K562 (cell line): Measurements from ENCODE around the gene SS18. TPM values are rescaled to one million over a fixed set of nuclear protein-coding genes. Genes with fewer than 3 reads are reported as not detected.
A peak's percentile ranks its signal among the peaks of the same experiment; 100 is the strongest.

Experiments used
- ATAC-seq: fragments of 200-7000 bp; cut with Tn5 transposase; 3 replicates; pipeline ENCODE4 v1.9.1; 2020; ENCODE audit warnings: moderate library complexity
- BruUV-seq: library from RNA; stranded (reverse); fragments of 400-500 nt; replicated peaks from 2 replicates; lab custom pipeline; 2021; lab: Mats Ljungman, UMichigan
- CTCF ChIA-PET: fragments of 300-600 bp; formaldehyde crosslinking; extraction: SDS; loops from one replicate; lab custom pipeline; 2021; ENCODE audit warnings: low intra/inter-chr PET ratio; lab: Yijun Ruan, JAX
- POLR2A ChIA-PET: fragments of 300-600, 350-650 bp; sonication (Branson Sonifier 250); formaldehyde crosslinking; extraction: SDS; loops from one replicate; lab custom pipeline; 2021; ENCODE audit warnings: antibody characterized with exemption, inconsistent platforms; lab: Yijun Ruan, JAX
- DNase-seq, 4 experiments: peaks; one replicate each; pipeline versions ENCODE4 v3.0.0 to v3.0.0-alpha.2; 2011 to 2018; ENCODE audit warnings: low spot score in 3 of 4, mixed read lengths in 3 of 4; ENCODE audit errors: extremely low read depth in 1 of 4
- FAIRE-seq: peaks from 2 replicates; lab custom pipeline; 2011; peaks lifted over from hg19 to GRCh38; lab: Jason Lieb, UNC
- H2AFZ ChIP-seq: 2 replicates; pipeline ENCODE4 v1.6.0; 2011; ENCODE audit warnings: low read depth, low read length, control low read depth, inconsistent platforms
- H3K27ac ChIP-seq: fragments of 200-600 bp; 3 replicates; pipeline ENCODE4 v1.8.0; 2011; ENCODE audit warnings: low read depth, mild to moderate bottlenecking, control low read depth, inconsistent platforms, low read length, moderate library complexity, mixed read lengths; ENCODE audit errors: extremely low read depth
- H3K27me3 ChIP-seq, 2 experiments: fragments of 300-600 bp in 1 of 2; 2 replicates in 1 of 2; 3 replicates in 1 of 2; pipeline versions ENCODE4 v1.6.0 to v1.8.0; 2011; ENCODE audit warnings: inconsistent platforms in 2 of 2, low read length in 2 of 2, mild to moderate bottlenecking in 1 of 2, mixed read lengths in 1 of 2, moderate library complexity in 1 of 2; ENCODE audit not compliant: control insufficient read depth in 2 of 2, insufficient read depth in 2 of 2
- H3K36me3 ChIP-seq: fragments of 300-600 bp; 3 replicates; pipeline ENCODE4 v1.8.0; 2011; ENCODE audit warnings: mild to moderate bottlenecking, low read length, inconsistent platforms; ENCODE audit not compliant: control insufficient read depth, insufficient read depth
- H3K4me1 ChIP-seq, 2 experiments: fragments of 200-600 bp in 1 of 2; replicated peaks in 1 of 2; 2 replicates in 1 of 2; 3 replicates in 1 of 2; pipeline versions ENCODE4 v1.5.1 to v1.8.0; 2011; ENCODE audit warnings: inconsistent platforms in 2 of 2, low read length in 2 of 2, mild to moderate bottlenecking in 1 of 2, mixed read lengths in 1 of 2, moderate library complexity in 1 of 2; ENCODE audit not compliant: control insufficient read depth in 2 of 2, insufficient read depth in 2 of 2
- H3K4me2 ChIP-seq: 2 replicates; pipeline ENCODE4 v1.6.1; 2011; ENCODE audit warnings: low read length, control low read depth, inconsistent platforms, mixed read lengths; ENCODE audit not compliant: insufficient read depth
- H3K4me3 ChIP-seq: fragments of 200-600 bp; sonication (generic), shearing (Covaris generic); 2 replicates; pipeline ENCODE4 v1.5.1; 2016; ENCODE audit warnings: control low read depth, inconsistent platforms
- H3K79me2 ChIP-seq: fragments of 200-600 bp; 3 replicates; pipeline ENCODE4 v1.8.0; 2011; ENCODE audit warnings: low read length, inconsistent platforms; ENCODE audit not compliant: control insufficient read depth, insufficient read depth
- H3K9ac ChIP-seq, 2 experiments: 2 replicates each; pipeline versions ENCODE4 v1.6.0 to v1.6.1; 2011; ENCODE audit warnings: low read depth in 2 of 2, low read length in 2 of 2, control low read depth in 1 of 2, inconsistent platforms in 1 of 2, mild to moderate bottlenecking in 1 of 2, mixed read lengths in 1 of 2; ENCODE audit not compliant: insufficient read depth in 1 of 2
- H3K9me1 ChIP-seq: one replicate; pipeline ENCODE4 v1.6.0; 2011; ENCODE audit warnings: inconsistent platforms, mild to moderate bottlenecking, low read length, moderate library complexity; ENCODE audit not compliant: control insufficient read depth, insufficient read depth
- H3K9me3 ChIP-seq: replicated peaks from 2 replicates; pipeline ENCODE4 v1.5.1; 2011; ENCODE audit warnings: low read depth, low read length, inconsistent platforms; ENCODE audit not compliant: control insufficient read depth, insufficient read depth
- H4K20me1 ChIP-seq: replicated peaks from 2 replicates; pipeline ENCODE4 v1.6.1; 2011; ENCODE audit warnings: low read length, inconsistent platforms, mixed read lengths; ENCODE audit not compliant: control insufficient read depth, insufficient read depth
- C11orf30 ChIP-seq: fragments of 450-650 bp; IDR thresholded peaks from 2 replicates; pipeline ENCODE4 v1.6.1; 2016; ENCODE audit warnings: low read depth, mild to moderate bottlenecking
- FOSL1 ChIP-seq: fragments of 200-800 bp; sonication (Bioruptor generic); conservative IDR thresholded peaks from 2 replicates; pipeline ENCODE4 v1.6.1; 2016; ENCODE audit warnings: missing genetic modification characterization, missing compliant biosample characterization
- MAFF ChIP-seq: IDR thresholded peaks from 2 replicates; pipeline ENCODE4 v1.6.1; 2012; ENCODE audit warnings: low read length, improper control_type of control experiment
- MAFK ChIP-seq: IDR thresholded peaks from 2 replicates; pipeline ENCODE4 v1.6.1; 2011; ENCODE audit warnings: low read length, improper control_type of control experiment
- ZNF316 ChIP-seq: fragments of 450-650 bp; IDR thresholded peaks from 2 replicates; pipeline ENCODE4 v1.6.1; 2016
- WGBS: fragments of 100-300 bp; shearing (Covaris generic); methylation state at CpG from one replicate; pipeline ENCODE4 v1.1.6; 2016; ENCODE audit warnings: low coverage, mixed read lengths; ENCODE audit not compliant: insufficient coverage; ENCODE audit errors: missing lambda C conversion rate; 5-methylcytosine and 5-hydroxymethylcytosine counted together
- in situ Hi-C: fragments of 300-500 bp; cut with MboI; formaldehyde crosslinking; loops from 4 replicates; pipeline ENCODE4 v1.15.0; 2018; ENCODE audit warnings: inconsistent platforms, mixed read lengths
- intact Hi-C: fragments of 100-400 bp; cut with micrococcal nuclease; formaldehyde crosslinking; loops from 2 replicates; pipeline ENCODE4 v1.14.2; 2022
- polyA plus RNA-seq, 8 experiments: library from polyadenylated mRNA; depleted of rRNA in 4 of 8; stranded (reverse) in 5 of 8; unstranded in 3 of 8; fragments of >200 nt; fragmentation: Nextera tagmentation in 2 of 8; fragmentation: Illumina TruSeq in 1 of 8; extraction: Ambion mirVana in 2 of 8; extraction: Trizol in 1 of 8; gene quantifications; 2 replicates each; pipeline versions ENCODE4 v1.2.1 to v1.2.3, GENCODE V29; 2011 to 2014; ENCODE audit warnings: inconsistent platforms in 1 of 8, missing spikeins in 1 of 8
- total RNA-seq, 7 experiments: library from RNA; depleted of rRNA in 6 of 7; stranded (reverse); fragments of >200 nt in 6 of 7; fragmentation: Illumina TruSeq in 2 of 7; extraction: Trizol in 2 of 7; gene quantifications; 2 replicates each; pipeline versions ENCODE4 v1.2.1 to v1.2.3, GENCODE V29; 2011 to 2021; ENCODE audit warnings: low replicate concordance in 1 of 7
- TF ChIP-seq, protein P1 (sequence below): fragments of 450-650 bp; formaldehyde crosslinking; conservative IDR thresholded peaks from 2 replicates; pipeline ENCODE4 v1.4.0; 2022; ENCODE audit warnings: mild to moderate bottlenecking, missing genetic modification characterization

Gene SS18
- total and polyA plus RNA-seq, 9 of the 15 experiments (the other 6 are each of a cell fraction or from before 2014, with no cell fraction given), result 30.9 to 190 (median 102) TPM

DNA sequence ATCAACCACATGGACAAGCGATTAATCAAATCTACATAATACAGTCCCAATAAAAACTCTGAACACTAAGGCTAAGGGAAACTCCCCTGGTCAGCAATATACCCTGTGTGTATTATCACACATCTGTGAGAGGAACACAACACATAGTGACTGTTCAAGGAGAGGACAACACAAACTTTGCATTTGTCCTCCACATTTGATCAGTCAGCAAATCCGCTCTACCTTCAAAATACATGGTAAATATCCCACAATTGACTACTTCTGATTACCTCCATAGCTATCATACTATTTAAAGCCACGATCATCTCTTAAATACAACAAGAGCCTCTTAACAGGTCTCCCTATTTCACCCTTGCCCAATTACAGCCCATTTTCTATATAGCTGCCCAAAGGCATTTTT is 45.6 kb downstream of the SS18 start:
- Histone ChIP-seq H2AFZ (no peak overlapping the region), H3K4me1 (no peaks in the 10 kb centered on the region), H3K9me1 (no peaks in the 10 kb centered on the region), H3K36me3 (peaks cover 31% of the 10 kb centered on the region; the same call in 2 of the 3 replicates), H3K4me2 (no peak overlapping the region), H3K9me3 (no peaks in the 10 kb centered on the region), H3K27ac (no peak overlapping the region), H3K79me2 (peaks cover 9% of the 10 kb centered on the region; the same call in 1 of the 3 replicates), H3K27me3 (no peaks in the 10 kb centered on the region), H4K20me1 (no peaks in the 10 kb centered on the region), H3K4me3 (no peak overlapping the region), H3K9ac (no peak overlapping the region)
- CTCF ChIA-PET, result no interaction called here
- in situ Hi-C loops (no loop called here), intact Hi-C loops (no loop called here)
- WGBS, result 94% methylated on average over 3 of the region's 3 CpGs
- BruUV-seq, result TSS peak; percentile 22
- FAIRE-seq (no peak), DNase-seq (no peak), ATAC-seq (no peak)
- POLR2A ChIA-PET, result interaction anchor here (0.9 kb wide), 1 partner anchor 11 kb away, joined by 3 read pairs; no protein-coding TSS in a partner anchor
- TF ChIP-seq C11orf30 (0 out of 2 replicates have a peak, but pooled peaks have one; percentile 40), MAFF (peak; percentile 44), MAFK (peak; percentile 38; the same call in 1 of the 2 replicates), FOSL1 (tag) (no peak), ZNF316 (peak; percentile 81)
- TF ChIP-seq, protein P1, sequence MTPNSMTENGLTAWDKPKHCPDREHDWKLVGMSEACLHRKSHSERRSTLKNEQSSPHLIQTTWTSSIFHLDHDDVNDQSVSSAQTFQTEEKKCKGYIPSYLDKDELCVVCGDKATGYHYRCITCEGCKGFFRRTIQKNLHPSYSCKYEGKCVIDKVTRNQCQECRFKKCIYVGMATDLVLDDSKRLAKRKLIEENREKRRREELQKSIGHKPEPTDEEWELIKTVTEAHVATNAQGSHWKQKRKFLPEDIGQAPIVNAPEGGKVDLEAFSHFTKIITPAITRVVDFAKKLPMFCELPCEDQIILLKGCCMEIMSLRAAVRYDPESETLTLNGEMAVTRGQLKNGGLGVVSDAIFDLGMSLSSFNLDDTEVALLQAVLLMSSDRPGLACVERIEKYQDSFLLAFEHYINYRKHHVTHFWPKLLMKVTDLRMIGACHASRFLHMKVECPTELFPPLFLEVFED (CRISPR knock-in tag), result no peak
